Measurements from ENCODE around the gene PCDHGB7. TPM values are rescaled to one million over a fixed set of nuclear protein-coding genes. Genes with fewer than 3 reads are reported as not detected.
"Not testable (repeated sequence)": the region's sequence is repeated elsewhere in the genome, so short reads cannot be mapped to it uniquely, and the experiment has no call there.

PCDHGB7 gene
- total and polyA plus RNA-seq, 8 donors = 0.56 to 19.3 (median 4.7) TPM

- Histone ChIP-seq H3K9me3 (peaks cover 62 to 98% (median 92%) of the 10 kb centered on the region in 4 donors), H3K27me3 (peaks cover 0 to 78% (median 7%) of the 10 kb centered on the region in 3 donors), H3K36me3 (peaks cover 0 to 16% (median 0%) of the 10 kb centered on the region in 4 donors), H3K4me1 (no peaks in the 10 kb centered on the region), H3K27ac (no peak overlapping the region), H3K4me3 (no peak overlapping the region)
- no peak for TF ChIP-seq CTCF (IDR thresholded peaks at IDR 0.05)
- no peak for TF ChIP-seq POLR2AphosphoS5 (IDR thresholded peaks at IDR 0.05)
- no peak for TF ChIP-seq POLR2A (IDR thresholded peaks at IDR 0.05)
- no peak for TF ChIP-seq EP300 (IDR thresholded peaks at IDR 0.05)
- no peak for DNase-seq
- 35 to 46% (median 39%) methylated on average over 52 to 77 of the region's 77 CpGs for WGBS, 5 donors
- intact Hi-C loops (cut with DNase I; ENCODE audit: low total_unique reads) = no loop called here
These were observed 28.1 kb upstream of the PCDHGB7 start for GRCh38 chr5:141389153-141390042.

GRCh38 chr5:141392429-141393198, 24.9 kb upstream of the PCDHGB7 start, which contains the start of gene PCDHGA8:
Gene PCDHGA8, plus strand, starts transcription at chr5:141392633. Its CDS starts 181 bp downstream, at chr5:141392814.
- H3K4me1 ChIP-seq = no peaks in the 10 kb centered on the region
- intact Hi-C loops (cut with DNase I; ENCODE audit: low total_unique reads) = no loop called here
- H3K36me3 ChIP-seq = peaks cover 0 to 16% (median 0%) of the 10 kb centered on the region in 4 donors
- no peak for DNase-seq
- H3K27ac ChIP-seq = no peak within 1 kb of the TSS
- H3K27me3 ChIP-seq = peaks cover 0 to 80% (median 5%) of the 10 kb centered on the region in 3 donors
- peaks cover 50 to 98% (median 90%) of the 10 kb centered on the region in 4 donors for H3K9me3 ChIP-seq
- H3K4me3 ChIP-seq = no peak within 1 kb of the TSS
- 21 to 34% (median 28%) methylated on average over 35 to 38 of the region's 38 CpGs for WGBS, 5 donors
- TF ChIP-seq POLR2A (IDR thresholded peaks at IDR 0.05) (no peak), POLR2AphosphoS5 (IDR thresholded peaks at IDR 0.05) (no peak), EP300 (IDR thresholded peaks at IDR 0.05) (no peak), CTCF (IDR thresholded peaks at IDR 0.05) (no peak)

GRCh38 chr5:141393267-141393666, 24.2 kb upstream of the PCDHGB7 start:
- intact Hi-C loops (cut with DNase I; ENCODE audit: low total_unique reads) = no loop called here
- peaks cover 0 to 80% (median 5%) of the 10 kb centered on the region in 3 donors for H3K27me3 ChIP-seq
- H3K36me3 ChIP-seq = peaks cover 0 to 16% (median 0%) of the 10 kb centered on the region in 4 donors
- H3K9me3 ChIP-seq = peaks cover 49 to 98% (median 91%) of the 10 kb centered on the region in 4 donors
- WGBS, 5 donors = 31 to 46% (median 34%) methylated on average over 21 of the region's 21 CpGs
- H3K27ac ChIP-seq = no peak overlapping the region
- no peak for TF ChIP-seq POLR2AphosphoS5 (IDR thresholded peaks at IDR 0.05)
- TF ChIP-seq POLR2A (IDR thresholded peaks at IDR 0.05) = no peak
- TF ChIP-seq CTCF (IDR thresholded peaks at IDR 0.05) = no peak
- no peak for TF ChIP-seq EP300 (IDR thresholded peaks at IDR 0.05)
- H3K4me1 ChIP-seq = no peaks in the 10 kb centered on the region
- no peak for DNase-seq
- H3K4me3 ChIP-seq = no peak overlapping the region

GRCh38 chr5:141394401-141395187, 22.9 kb upstream of the PCDHGB7 start:
- intact Hi-C loops (cut with DNase I; ENCODE audit: low total_unique reads); H3K4me1 ChIP-seq; DNase-seq; H3K4me3 ChIP-seq; H3K27ac ChIP-seq: not testable (repeated sequence)
- peaks cover 41 to 98% (median 90%) of the 10 kb centered on the region in 4 donors for H3K9me3 ChIP-seq
- WGBS, 5 donors = 36 to 38% (median 38%) methylated on average over 13 to 44 of the region's 53 CpGs
- peaks cover 0 to 15% (median 0%) of the 10 kb centered on the region in 4 donors for H3K36me3 ChIP-seq
- H3K27me3 ChIP-seq = peaks cover 0 to 80% (median 7%) of the 10 kb centered on the region in 3 donors
